Hematopoietic multipotent progenitor cell treated with erythropoietin and hydrocortisone succinate and interleukin-3 and kit ligand, for 8 days (in vitro differentiated cells): ENCODE results near the gene SHISA9.

Experiments used
- DNase-seq: peaks from one replicate; pipeline ENCODE4 v3.0.0-alpha.2; 2015

SHISA9 gene

DNA sequence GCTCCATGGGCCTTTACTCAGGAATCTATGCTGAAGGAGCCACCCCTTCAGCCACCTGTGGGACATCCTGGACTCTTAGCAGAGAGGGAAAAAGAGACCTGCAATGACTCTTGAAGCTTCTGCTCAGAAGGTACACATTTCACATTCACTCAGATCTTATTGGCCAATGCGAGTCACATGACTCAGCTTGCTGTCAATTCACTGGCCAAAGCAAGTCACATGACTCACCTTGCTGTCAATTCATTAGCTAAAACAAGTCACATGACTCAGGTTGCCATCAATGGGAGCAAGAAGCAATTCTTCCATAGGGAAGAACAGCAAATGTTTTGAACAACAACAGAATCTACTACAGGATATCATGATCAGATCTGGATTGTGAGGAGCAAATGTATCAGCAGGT is 233.4 kb downstream of the SHISA9 start:
- no peak for DNase-seq

DNA sequence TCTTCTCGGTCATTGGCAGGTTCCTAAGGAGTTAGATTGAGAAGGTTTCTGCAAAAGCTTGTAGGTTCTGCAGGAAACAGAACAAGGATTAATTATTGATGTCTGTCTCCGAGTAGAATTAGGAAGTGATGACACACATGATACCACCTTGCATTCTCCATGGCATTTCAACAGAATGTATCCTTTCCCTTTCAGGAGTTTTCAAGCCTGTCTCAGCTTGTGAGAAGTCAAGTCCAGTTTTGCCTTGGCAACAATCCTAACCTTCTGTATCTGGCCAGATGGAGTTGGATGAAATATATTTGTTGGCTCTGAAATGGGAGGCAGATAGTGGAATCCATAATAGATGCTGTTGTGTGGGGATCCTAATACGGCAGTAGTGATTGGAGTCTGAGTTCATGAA is 235.5 kb downstream of the SHISA9 start:
- no peak for DNase-seq

DNA sequence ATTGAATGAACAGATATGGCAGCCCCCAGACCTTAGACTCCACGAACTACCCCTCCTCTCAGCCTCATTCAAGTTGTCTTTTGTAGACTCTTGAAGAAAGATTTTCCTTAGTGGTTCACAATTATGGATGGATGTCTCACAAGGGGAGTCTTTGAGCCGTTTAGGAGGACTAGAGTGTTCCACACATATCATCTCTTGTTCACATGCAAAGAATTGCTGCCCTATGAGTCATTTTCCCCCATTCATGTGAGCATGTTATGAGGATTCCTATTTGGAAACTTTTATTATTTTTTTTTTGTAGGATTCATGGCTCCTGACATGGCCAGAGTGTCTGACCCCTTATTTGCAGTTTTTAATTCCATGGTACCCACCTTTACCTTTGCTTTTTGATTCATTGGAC is 237.1 kb downstream of the SHISA9 start:
- DNase-seq: no peak

DNA sequence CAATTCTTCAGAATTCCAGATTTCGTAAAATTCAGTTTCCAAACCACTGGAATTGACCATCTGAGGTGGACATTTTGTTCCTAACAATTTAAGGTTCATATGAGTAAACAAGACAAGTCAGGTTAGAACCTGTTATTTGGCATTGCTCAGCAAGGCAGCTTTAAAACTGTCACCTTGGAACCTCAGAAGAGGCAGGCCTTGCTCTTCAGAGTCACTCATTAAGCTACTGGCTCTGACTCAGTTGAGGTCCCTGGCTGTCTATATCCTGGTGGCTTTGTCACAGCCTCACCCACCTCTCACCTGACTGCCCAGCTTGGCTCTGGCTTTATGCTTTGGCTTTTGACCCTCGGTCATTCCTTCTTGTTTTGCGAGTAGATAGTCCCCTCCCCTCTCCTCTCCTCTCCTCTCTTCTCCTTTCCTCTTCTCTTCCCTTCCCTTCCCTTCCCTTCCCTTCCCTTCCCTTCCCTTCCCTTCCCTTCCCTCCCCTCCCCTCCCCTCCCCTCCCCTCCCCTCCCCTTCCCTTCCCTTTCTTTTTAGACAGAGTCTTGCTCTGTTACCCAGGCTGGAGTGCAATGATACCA is 238.4 kb downstream of the SHISA9 start:
- no peak for DNase-seq

DNA sequence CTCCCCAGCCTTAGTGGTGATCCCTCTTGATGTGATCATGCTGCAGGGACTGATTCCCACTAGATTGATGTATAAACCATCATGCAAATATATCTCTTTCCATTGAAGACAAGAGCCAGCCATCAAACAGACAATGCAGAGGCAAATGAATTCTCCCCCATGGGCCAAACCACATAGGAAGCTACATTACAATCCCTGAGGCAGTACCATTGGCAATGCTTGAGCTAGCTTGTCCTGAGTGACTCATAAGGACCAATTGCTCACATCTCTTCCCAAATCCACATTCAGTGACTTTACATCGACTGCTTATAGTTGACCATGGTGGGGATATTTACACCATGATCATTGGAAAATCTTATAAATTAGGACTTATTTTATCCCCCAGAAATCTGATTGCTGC is 242.2 kb downstream of the SHISA9 start:
- DNase-seq: no peak

DNA sequence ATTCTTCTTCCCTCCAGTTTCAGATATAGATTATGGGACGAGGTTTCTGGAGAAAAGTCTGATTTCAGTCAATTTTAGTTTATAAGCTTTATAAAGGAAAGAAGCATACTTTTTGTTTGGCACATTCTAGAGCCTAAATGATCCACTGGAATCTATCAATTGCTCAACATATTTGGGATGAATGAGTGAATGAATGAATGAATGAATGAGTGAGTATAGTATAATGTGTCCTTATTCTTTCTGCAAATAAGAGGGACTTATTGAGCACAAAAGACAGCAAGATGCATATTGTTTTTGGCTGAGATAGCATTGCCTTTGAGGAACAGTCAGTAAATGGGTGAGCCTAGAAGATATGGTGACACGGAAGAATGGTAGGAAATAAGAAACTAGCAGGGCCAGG is 245.4 kb downstream of the SHISA9 start:
- DNase-seq: no peak

DNA sequence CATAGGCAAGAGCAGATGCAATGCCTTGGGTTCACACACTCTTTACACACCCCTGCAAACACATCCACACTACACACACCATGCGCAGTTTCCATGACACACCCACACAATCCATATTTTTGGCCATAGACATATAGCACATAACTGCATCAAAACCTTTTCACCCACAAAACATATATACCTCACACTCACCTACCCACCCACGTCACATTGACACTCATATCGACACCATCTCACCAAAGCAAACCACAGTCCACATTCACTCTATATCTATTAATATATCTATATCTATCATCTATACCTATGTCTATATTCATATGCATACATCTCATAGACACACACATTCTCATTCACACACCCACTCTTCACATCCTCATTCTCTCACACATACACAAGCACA is 246.9 kb downstream of the SHISA9 start:
- DNase-seq: no peak

DNA sequence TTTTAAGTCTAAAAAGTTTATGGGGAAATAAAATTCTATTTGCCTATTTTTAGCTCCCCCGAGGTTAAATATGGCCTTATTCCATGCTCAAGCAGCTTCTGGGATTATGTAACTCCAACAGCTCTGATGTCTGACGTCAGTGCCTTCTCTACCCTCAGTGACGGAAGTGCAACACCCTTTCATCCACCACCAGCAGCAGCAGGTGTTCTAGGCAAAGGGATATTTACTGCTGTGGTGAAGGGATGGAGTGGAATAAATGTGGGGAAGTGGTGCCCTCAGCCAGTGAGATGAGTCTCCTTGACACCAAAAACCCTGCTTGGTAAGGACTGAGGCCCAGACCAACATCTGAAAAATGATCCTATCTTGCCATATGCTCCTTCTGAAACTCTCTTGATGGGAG is 247.4 kb downstream of the SHISA9 start:
- DNase-seq: no peak

DNA sequence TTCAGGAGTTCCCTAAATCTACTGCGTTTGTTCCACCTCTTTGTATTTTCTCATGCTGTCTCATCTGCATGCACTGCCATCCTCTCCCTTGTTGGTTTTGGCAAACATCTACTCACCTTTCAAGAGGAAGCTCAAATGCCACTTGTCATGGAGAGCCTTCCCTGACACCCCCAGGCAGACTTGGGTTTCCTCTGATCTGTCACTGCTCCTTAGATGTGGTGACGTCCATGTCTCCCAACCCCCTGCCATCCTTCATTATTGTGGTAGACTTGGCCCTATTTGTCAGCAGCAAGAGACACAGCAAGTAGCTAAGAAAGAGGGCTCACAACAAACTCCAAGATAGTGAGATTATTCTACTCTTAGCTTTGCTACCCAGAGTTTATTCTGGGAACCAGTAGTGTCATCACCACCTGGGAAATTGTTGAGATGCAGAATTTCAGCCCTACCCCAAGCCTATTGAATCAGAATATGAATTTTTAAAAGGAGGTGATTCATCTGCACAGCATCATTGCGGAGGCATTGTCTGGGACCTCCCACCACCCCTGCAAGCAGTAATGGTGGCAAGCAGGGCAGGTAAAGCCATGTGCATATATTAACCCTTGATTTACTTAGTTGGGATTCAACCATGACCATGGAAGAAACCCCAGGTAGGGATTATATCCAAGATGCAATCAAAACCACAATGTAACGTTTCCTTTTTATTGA is 248.9 kb downstream of the SHISA9 start:
- DNase-seq: no peak

DNA sequence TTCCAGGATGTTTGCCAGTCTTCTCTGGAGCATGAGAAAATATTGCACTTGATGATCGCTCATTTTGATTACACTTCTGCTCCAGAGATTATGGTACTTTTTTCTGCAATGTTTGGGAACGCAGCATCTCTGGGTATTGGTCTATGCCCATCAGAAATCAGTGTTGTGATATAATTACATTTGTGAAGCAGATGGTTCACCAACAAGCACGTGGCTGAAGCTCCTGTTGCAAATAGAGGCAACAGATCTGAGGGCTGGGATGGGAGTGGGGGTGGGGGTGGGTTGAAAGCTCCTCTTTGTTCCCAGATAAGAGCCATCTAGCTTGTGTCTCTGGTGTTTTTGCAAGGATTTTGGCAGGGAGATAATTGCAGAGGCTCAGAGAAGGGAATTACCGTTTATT is 252.3 kb downstream of the SHISA9 start:
- no peak for DNase-seq

DNA sequence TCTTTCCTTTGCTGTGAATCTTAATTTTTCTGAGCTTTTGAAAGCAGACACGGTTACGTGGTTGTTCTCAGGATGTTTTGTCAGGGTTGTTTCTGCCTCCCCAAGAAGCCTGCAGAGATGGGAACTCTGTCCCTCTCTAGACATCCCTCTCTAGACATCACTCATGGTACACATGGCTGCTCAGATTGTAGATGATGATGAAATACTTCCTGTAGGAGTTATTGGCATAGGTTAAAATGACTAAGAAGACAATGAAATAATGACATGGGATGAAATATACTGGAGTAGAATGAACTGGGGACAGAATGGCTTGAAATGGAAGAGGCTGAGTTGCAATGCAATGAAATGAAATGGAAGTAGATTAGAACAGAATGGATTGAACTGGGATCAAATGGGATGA is 253.4 kb downstream of the SHISA9 start:
- no peak for DNase-seq

DNA sequence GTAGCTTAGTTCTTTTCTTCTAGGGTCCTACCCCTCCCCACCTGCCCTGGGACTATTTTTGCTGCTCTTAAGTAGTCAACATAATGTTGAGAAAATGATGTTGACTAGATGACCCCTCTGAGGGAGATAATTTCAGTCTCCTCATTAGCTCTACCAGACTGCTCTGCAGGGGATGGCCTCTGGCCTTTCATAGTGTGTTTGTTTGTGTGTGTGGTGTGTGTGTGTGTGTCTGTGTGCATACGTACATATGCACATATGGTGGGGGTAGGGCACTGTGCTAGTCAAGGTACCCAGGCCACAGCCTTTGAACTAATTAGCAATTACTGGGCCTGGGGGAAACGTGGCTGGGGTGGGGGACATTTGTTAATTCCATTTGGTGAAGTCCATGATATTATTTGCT is 254.0 kb downstream of the SHISA9 start:
- no peak for DNase-seq

DNA sequence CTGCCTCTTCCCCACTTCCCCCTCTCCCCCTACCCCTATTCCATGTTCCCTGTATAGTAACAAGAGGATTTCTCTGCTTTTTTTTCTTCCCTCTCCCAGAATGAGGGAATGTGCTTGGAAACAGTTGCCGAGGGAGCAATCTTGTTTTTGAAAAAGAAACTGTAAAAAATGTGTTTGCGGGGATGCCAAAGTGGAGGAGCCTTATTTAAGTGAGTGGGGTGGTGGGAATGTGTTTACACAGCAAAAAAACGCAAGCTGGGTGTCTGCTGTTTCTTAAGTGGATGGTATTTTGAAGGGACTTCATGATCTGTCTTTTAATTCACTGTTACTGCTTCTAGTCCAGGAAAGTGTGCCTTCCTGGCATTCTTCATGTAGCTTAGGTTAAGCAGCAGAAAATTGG is 254.4 kb downstream of the SHISA9 start:
- no peak for DNase-seq

DNA sequence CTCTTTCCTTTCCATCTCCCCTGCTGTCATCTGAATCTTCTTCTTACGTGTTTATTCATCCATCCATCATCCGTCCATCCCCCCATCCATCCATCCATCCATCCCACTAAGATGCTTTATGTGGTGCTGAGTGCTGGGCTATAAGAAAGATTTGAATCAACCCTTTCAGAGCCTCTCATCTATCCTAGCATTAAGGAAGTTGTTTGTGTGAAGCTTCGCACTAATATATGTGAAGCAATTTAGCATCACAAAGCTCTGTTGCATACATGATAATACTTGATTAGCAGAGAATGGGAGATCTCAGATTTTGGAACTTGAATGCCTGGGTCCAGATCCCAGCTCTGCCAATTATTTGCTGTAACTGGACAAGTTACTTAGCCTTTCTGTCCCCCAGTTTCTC is 255.7 kb downstream of the SHISA9 start:
- no peak for DNase-seq

DNA sequence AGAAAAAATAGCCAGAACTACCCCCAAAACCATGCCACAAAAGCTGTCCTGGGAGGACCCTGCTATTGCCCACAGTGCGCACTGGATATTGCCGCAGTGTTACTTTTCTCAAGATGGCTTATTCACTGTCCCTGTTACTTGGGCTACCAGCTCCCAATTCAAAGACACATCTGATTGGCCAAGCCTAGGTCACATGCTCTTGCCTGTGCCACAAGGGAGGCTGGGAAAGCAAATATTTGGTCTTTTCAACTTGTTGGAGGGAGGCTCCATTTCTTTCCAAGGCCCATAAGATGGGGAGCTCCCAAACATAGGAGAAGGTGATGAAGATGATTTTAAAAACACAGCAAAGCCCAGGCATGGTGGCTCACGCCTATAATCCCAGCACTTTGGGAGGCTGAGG is 257.0 kb downstream of the SHISA9 start:
- DNase-seq: no peak

DNA sequence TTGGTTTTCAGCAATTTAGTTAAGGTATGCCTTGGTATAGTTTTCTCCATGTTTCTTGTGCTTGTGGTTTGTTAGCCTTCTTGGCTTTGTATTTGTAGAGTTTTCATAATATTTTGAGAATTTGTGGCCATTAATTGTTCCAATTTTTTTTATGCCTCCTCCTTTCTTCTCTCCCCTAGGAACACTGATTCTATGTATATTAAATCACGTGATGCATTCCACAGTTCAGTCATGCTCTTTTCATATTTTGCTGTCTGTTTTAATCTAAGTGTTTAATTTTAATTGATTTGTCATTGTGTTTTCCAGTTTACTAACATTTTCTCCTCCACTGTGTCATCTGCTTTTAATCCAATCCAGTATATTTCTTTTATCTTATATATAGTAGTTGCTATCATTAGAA is 263.6 kb downstream of the SHISA9 start:
- no peak for DNase-seq

DNA sequence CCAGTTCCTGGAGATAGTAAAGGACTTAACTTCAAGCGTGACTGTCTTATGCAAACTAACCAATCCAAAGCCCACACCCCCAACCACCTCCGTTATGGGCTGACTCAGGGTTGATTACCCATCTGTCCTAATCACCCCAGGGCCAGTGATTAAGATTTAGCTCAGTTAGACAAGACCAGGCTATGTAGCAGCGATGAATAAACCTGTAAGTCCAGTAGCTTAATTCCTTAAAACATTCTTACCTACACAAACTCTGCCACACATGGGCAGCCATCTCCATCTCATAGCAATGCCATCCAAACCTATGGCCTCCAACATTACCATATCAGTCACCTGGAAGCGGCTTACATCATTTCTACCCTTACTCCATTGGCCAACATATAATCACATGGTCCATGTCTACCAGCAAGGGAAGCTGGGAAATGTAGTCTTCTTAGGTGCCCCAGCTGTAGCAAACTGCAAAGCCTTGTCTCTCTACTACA is 266.7 kb downstream of the SHISA9 start:
- DNase-seq: no peak

DNA sequence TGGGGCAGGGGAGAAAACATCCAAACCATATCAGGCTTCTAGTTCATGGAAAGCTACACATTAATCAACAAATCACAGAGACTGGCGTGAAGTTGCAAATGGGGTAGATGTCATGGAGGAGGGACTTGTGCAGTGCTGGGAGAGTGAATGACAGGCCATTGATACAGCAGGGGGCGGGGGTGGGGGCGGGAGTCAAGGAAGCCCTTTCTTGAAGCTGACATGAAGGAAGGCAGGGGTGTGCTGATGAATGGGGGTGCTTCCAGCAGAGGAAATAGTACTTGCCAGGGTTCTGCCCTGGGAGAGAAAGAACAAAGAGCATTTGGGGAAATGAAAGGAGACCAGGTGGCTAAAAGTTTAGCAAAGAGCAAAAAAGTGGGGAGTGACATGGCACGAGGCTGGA is 269.9 kb downstream of the SHISA9 start:
- no peak for DNase-seq

DNA sequence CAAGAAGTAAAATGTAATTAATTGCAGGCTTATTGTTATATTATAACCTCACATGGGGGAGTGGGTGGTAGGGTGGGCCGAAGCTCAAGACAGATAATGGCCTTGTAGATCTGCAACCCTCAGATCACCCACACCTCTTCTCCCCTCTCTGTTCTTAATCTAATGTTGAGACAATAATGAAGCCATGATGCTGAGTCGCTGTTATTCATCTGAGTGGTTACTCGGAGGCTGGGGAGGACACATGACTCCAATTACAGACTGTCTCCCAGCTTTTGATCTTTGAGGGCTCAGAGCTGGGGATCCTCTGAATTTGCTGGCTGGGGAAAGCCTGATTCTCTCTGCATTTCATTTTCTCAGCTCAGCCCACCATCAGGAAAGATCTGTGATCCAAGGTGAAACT is 275.3 kb downstream of the SHISA9 start:
- no peak for DNase-seq

DNA sequence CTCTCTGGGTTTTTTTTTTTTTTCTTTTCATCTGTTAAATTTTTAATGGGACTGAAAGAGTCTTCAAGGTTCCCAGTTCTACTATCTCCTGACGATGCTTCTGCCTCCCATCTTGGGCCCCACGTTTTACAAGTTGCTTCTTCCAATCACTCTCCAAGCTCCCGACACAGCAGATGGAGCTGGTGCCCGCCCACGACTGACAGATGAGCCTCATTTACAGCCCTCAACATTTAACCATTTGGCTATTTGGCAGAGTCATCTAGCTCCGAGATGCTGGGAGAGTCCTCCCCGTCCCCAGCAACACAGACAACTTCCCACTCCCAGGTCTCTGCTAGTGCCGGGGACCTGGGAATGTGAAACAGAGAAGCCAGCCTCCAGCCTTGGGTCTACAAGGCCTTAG is 276.9 kb downstream of the SHISA9 start:
- no peak for DNase-seq

DNA sequence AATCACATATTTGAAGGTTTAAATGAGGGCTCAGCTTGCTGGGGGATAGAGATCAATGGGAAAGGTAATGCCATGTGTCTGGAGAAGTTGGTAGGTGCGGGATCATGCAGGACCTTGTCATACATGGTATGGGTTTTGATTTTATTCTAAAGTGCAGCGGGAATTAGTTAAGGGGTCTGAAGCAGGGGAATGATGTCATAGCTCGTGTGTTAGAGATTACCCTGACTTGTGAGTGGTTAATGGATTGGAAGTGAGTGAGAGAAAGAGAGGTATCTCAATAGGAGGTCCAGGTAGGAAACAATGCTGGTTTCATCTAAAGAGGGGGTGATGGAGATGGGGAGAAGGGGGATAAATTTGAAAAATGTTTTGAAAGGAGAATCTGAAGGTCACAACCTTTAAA is 280.0 kb downstream of the SHISA9 start:
- DNase-seq: no peak

DNA sequence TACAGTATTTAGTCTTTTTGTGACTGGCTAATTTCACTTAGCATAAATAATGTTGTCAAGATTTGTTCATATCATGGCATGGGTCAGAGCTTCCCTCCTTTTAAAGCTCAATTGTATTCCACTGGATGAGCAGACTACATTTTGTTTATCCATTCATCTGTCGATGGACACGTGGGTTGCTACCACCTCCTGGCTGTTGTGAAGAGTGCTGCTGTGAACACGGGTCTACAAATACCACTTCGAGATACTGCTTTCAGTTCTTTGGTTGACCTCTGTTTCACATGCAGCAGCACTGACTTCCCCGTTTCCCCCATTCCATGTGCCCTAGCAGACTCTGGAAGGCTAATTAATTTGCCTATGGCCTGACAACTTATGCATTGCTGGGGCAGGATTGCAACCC is 285.4 kb downstream of the SHISA9 start:
- no peak for DNase-seq

DNA sequence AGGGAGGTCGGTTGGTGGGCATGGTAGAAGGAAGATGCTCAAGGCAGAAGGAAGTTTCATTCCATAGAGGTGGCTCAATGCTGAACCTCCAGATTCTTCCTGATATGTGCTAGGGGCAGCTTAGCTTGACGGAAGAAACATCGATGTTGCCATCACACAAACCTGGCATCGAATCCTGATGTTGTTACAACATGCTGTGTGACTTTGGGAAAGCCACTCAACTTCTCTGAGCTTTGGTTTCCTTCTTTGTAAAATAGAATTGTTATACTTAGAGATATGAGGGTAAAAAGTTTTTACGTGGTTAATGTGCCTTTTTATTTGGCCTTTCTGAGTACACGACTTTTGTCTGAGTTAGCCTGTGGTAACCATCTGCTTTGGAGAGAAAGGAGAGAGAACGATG is 287.9 kb downstream of the SHISA9 start:
- DNase-seq: no peak

DNA sequence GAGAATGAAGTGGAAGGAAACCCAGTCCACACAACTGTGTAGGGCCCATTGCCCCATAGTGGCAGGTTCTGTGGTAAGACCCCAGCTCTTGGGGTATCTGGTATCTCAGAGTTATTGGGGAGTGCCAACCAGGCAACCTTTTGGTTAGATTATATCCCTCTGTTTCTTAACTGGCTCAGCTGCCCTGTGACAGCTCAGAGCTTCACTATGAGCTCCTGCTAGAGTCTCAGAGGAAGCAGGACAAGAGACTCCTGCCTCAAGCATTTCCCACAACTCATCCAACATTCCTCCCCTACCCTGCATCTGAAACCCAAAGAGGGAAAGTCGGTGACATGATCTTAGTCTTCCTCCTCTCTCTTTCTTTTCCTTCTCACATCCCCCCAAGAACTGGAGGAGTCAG is 292.3 kb downstream of the SHISA9 start:
- DNase-seq: no peak

DNA sequence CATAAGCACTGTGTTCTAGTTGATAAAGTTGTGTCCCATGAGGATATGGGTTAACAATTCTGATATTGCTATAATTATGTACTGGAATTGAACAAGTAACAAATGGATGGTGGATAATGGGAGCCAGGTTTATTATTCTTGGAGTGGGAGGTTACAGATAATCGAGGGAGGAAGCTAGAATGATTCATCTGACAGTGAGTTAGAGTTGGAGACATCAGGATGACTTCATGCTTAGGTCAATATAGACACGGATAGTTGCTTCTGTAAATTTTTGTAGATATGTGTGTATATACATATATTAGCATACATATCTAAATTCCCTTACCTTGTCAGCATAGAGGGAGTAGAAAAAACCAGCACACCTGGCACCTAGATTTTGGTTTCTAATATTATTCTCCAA is 293.4 kb downstream of the SHISA9 start:
- DNase-seq: no peak
